HEK293T (cell line): Measurements from ENCODE around the gene CDHR2.

ENCODE experiments used
- CTCF ChIA-PET: fragments of 350-600 bp; formaldehyde crosslinking; extraction: SDS; loops from one replicate; lab custom pipeline; 2021; ENCODE audit warnings: antibody characterized with exemption, inconsistent platforms; lab: Yijun Ruan, JAX
- POLR2A ChIA-PET: fragments of 350-600 bp; formaldehyde crosslinking; extraction: SDS; loops from one replicate; lab custom pipeline; 2020; ENCODE audit warnings: antibody characterized with exemption, inconsistent platforms; lab: Yijun Ruan, JAX
- DNase-seq: peaks from one replicate; pipeline ENCODE4 v3.0.0; 2012; ENCODE audit warnings: mixed read lengths; ENCODE audit errors: extremely low spot score
- ARNT ChIP-seq: fragments of 450-650 bp; IDR thresholded peaks from 2 replicates; pipeline ENCODE4 v1.6.1; 2017; ENCODE audit warnings: mild to moderate bottlenecking
- BHLHE40 ChIP-seq: fragments of 450-650 bp; IDR thresholded peaks from 2 replicates; pipeline ENCODE4 v1.6.1; 2016; ENCODE audit warnings: mild to moderate bottlenecking, moderate library complexity, borderline replicate concordance
- CTBP1 ChIP-seq: fragments of 450-650 bp; IDR thresholded peaks from 2 replicates; pipeline ENCODE4 v1.6.1; 2016; ENCODE audit warnings: borderline replicate concordance
- ELF4 ChIP-seq: fragments of 450-650 bp; IDR thresholded peaks from 2 replicates; pipeline ENCODE4 v1.6.1; 2017; ENCODE audit warnings: antibody characterized with exemption
- FOXA1 ChIP-seq: fragments of 450-650 bp; IDR thresholded peaks from 2 replicates; pipeline ENCODE4 v1.6.1; 2016; ENCODE audit warnings: mild to moderate bottlenecking
- FOXK2 ChIP-seq: fragments of 450-650 bp; IDR thresholded peaks from 2 replicates; pipeline ENCODE4 v1.6.1; 2016; ENCODE audit warnings: mild to moderate bottlenecking
- FOXM1 ChIP-seq: fragments of 450-650 bp; IDR thresholded peaks from 2 replicates; pipeline ENCODE4 v1.6.1; 2017; ENCODE audit warnings: mild to moderate bottlenecking, borderline replicate concordance
- HDGF ChIP-seq: fragments of 450-650 bp; IDR thresholded peaks from 2 replicates; pipeline ENCODE4 v1.6.1; 2017; ENCODE audit warnings: antibody characterized with exemption, borderline replicate concordance
- L3MBTL2 ChIP-seq: fragments of 450-650 bp; conservative IDR thresholded peaks from 2 replicates; pipeline ENCODE4 v1.6.1; 2016; ENCODE audit warnings: mild to moderate bottlenecking
- LEF1 ChIP-seq: fragments of 450-650 bp; IDR thresholded peaks from 2 replicates; pipeline ENCODE4 v1.6.1; 2017; ENCODE audit warnings: mild to moderate bottlenecking, borderline replicate concordance
- NFRKB ChIP-seq: fragments of 450-650 bp; IDR thresholded peaks from 2 replicates; pipeline ENCODE4 v1.6.1; 2016; ENCODE audit warnings: mild to moderate bottlenecking, moderate library complexity
- PKNOX1 ChIP-seq: fragments of 450-650 bp; IDR thresholded peaks from 2 replicates; pipeline ENCODE4 v1.6.1; 2016
- SP1 ChIP-seq: fragments of 450-650 bp; IDR thresholded peaks from 2 replicates; pipeline ENCODE4 v1.6.1; 2017
- SUZ12 ChIP-seq: fragments of 450-650 bp; IDR thresholded peaks from 2 replicates; pipeline ENCODE4 v1.6.1; 2016; ENCODE audit warnings: mild to moderate bottlenecking
- TARDBP ChIP-seq: fragments of 450-650 bp; IDR thresholded peaks from 2 replicates; pipeline ENCODE4 v1.6.1; 2016
- ZNF384 ChIP-seq: fragments of 450-650 bp; IDR thresholded peaks from 2 replicates; pipeline ENCODE4 v1.6.1; 2016

CDHR2 gene

GRCh38 chr5:176624938-176625337 lies 75.8 kb downstream of the CDHR2 start:
- ChIA-PET CTCF (interaction anchor here (0.6 kb wide), 1 partner anchor 15 kb away, joined by 3 read pairs; no protein-coding TSS in a partner anchor), POLR2A (no interaction called here)
- no peak for TF ChIP-seq FOXA1
- TF ChIP-seq TARDBP, result no peak
- TF ChIP-seq CTBP1, result no peak
- TF ChIP-seq ARNT, result no peak
- TF ChIP-seq ZNF384, result no peak
- TF ChIP-seq FOXM1, result no peak
- no peak for TF ChIP-seq SUZ12
- TF ChIP-seq PKNOX1, result no peak
- TF ChIP-seq HDGF, result no peak
- no peak for TF ChIP-seq BHLHE40
- TF ChIP-seq FOXK2, result no peak
- no peak for TF ChIP-seq NFRKB
- TF ChIP-seq LEF1, result no peak
- DNase-seq, result no peak

- ChIA-PET CTCF (interaction anchor here (0.6 kb wide), 1 partner anchor 15 kb away, joined by 3 read pairs; no protein-coding TSS in a partner anchor), POLR2A (interaction anchor here (1.5 kb wide), 1 partner anchor 22 kb away, joined by 3 read pairs; the partner anchor contains the start of gene TSPAN17)
- no peak for DNase-seq
- TF ChIP-seq FOXK2 (no peak), SUZ12 (no peak), NFRKB (no peak), TARDBP (no peak), LEF1 (no peak), SP1 (no peak), ELF4 (no peak), L3MBTL2 (no peak), ZNF384 (no peak), CTBP1 (no peak)
These were observed 76.4 kb downstream of the CDHR2 start for GRCh38 chr5:176625512-176625911.

- ChIA-PET CTCF (no interaction called here), POLR2A (interaction anchor here (1.5 kb wide), 1 partner anchor 21 kb away, joined by 3 read pairs; the partner anchor contains the start of gene TSPAN17)
- DNase-seq, result no peak
- no peak for TF ChIP-seq NFRKB
- TF ChIP-seq ZNF384, result no peak
- TF ChIP-seq CTBP1, result no peak
- TF ChIP-seq PKNOX1, result no peak
- TF ChIP-seq ELF4, result no peak
- no peak for TF ChIP-seq ARNT
- no peak for TF ChIP-seq FOXA1
- no peak for TF ChIP-seq FOXK2
These were observed 77.1 kb downstream of the CDHR2 start for GRCh38 chr5:176625966-176626875.

- ChIA-PET CTCF (no interaction called here), POLR2A (interaction anchor here (1.5 kb wide), 1 partner anchor 20 kb away, joined by 3 read pairs; the partner anchor contains the start of gene TSPAN17)
- no peak for DNase-seq
- TF ChIP-seq ELF4, result no peak
- no peak for TF ChIP-seq ARNT
- TF ChIP-seq PKNOX1, result no peak
- TF ChIP-seq FOXM1, result no peak
- TF ChIP-seq TARDBP, result no peak
- no peak for TF ChIP-seq ZNF384
- TF ChIP-seq NFRKB, result no peak
- no peak for TF ChIP-seq LEF1
- no peak for TF ChIP-seq SP1
- TF ChIP-seq HDGF, result no peak
- no peak for TF ChIP-seq SUZ12
These were observed 77.7 kb downstream of the CDHR2 start for GRCh38 chr5:176626876-176627236.

GRCh38 chr5:176627582-176627981 lies 78.4 kb downstream of the CDHR2 start:
- no peak for DNase-seq
- POLR2A ChIA-PET, result no interaction called here
- CTCF ChIA-PET, result no interaction called here
- TF ChIP-seq FOXA1, result no peak
- no peak for TF ChIP-seq FOXK2
- TF ChIP-seq NFRKB, result no peak
- no peak for TF ChIP-seq HDGF
- no peak for TF ChIP-seq ZNF384

- TF ChIP-seq LEF1, result no peak
- TF ChIP-seq TARDBP, result no peak
- no peak for TF ChIP-seq CTBP1
- TF ChIP-seq FOXM1, result no peak
- TF ChIP-seq FOXA1, result no peak
- no peak for TF ChIP-seq ELF4
- TF ChIP-seq ZNF384, result no peak
- TF ChIP-seq FOXK2, result no peak
- no peak for TF ChIP-seq SP1
- no peak for TF ChIP-seq NFRKB
- no peak for TF ChIP-seq L3MBTL2
- no peak for TF ChIP-seq PKNOX1
- TF ChIP-seq SUZ12, result no peak
- no peak for TF ChIP-seq BHLHE40
- no peak for TF ChIP-seq ARNT
- TF ChIP-seq HDGF, result no peak
- ChIA-PET CTCF (no interaction called here), POLR2A (no interaction called here)
- DNase-seq, result no peak
These were observed 79.5 kb downstream of the CDHR2 start for GRCh38 chr5:176628406-176629228.
